HL-60 (cell line): ENCODE results near the gene SESN2.

ENCODE experiments used
- DNase-seq, 2 experiments: peaks; one replicate each; pipeline ENCODE4 v3.0.0-alpha.2; 2010 to 2020; ENCODE audit warnings: low read depth in 1 of 2, low spot score in 1 of 2
- H3K27ac ChIP-seq: fragments of 250-450 bp; sonication (Bioruptor Pico); replicated peaks from 2 replicates; pipeline ENCODE4 v1.5.1; 2020; ENCODE audit warnings: mild to moderate bottlenecking, moderate library complexity
- H3K27me3 ChIP-seq: fragments of 250-450 bp; sonication (Bioruptor Pico); 2 replicates; pipeline ENCODE4 v1.5.1; 2021; ENCODE audit warnings: mild to moderate bottlenecking, moderate library complexity; ENCODE audit not compliant: insufficient read depth, poor library complexity, severe bottlenecking
- H3K4me3 ChIP-seq: replicated peaks from 2 replicates; pipeline ENCODE4 v1.5.1; 2011; ENCODE audit warnings: mild to moderate bottlenecking, control low read depth, low read length; ENCODE audit not compliant: insufficient read depth
- CTCF ChIP-seq: IDR thresholded peaks from one replicate; pipeline ENCODE4 v1.5.1; 2011; ENCODE audit warnings: low read length, control low read depth, inconsistent platforms; ENCODE audit not compliant: insufficient read depth
- GABPA ChIP-seq: IDR thresholded peaks from 2 replicates; pipeline ENCODE4 v1.6.1; 2012; ENCODE audit warnings: low read depth
- POLR2AphosphoS5 ChIP-seq: IDR thresholded peaks from 2 replicates; pipeline ENCODE4 v1.6.1; 2012; ENCODE audit warnings: low read depth
- SPI1 ChIP-seq: IDR thresholded peaks from 2 replicates; pipeline ENCODE4 v1.6.1; 2012; ENCODE audit warnings: low read depth, mild to moderate bottlenecking, borderline replicate concordance
- TF ChIP-seq, protein P1 (sequence below): IDR thresholded peaks from 2 replicates; pipeline ENCODE4 v1.6.1; 2012; ENCODE audit warnings: low read depth; ENCODE audit not compliant: insufficient replicate concordance

Gene SESN2

GRCh38 chr1:28272215-28272852, 13.0 kb downstream of the SESN2 start:
- H3K27me3 ChIP-seq = no peaks in the 10 kb centered on the region
- no peak overlapping the region for H3K4me3 ChIP-seq
- no peak overlapping the region for H3K27ac ChIP-seq
- TF ChIP-seq SPI1 = no peak
- TF ChIP-seq CTCF = no peak
- TF ChIP-seq, protein P1, sequence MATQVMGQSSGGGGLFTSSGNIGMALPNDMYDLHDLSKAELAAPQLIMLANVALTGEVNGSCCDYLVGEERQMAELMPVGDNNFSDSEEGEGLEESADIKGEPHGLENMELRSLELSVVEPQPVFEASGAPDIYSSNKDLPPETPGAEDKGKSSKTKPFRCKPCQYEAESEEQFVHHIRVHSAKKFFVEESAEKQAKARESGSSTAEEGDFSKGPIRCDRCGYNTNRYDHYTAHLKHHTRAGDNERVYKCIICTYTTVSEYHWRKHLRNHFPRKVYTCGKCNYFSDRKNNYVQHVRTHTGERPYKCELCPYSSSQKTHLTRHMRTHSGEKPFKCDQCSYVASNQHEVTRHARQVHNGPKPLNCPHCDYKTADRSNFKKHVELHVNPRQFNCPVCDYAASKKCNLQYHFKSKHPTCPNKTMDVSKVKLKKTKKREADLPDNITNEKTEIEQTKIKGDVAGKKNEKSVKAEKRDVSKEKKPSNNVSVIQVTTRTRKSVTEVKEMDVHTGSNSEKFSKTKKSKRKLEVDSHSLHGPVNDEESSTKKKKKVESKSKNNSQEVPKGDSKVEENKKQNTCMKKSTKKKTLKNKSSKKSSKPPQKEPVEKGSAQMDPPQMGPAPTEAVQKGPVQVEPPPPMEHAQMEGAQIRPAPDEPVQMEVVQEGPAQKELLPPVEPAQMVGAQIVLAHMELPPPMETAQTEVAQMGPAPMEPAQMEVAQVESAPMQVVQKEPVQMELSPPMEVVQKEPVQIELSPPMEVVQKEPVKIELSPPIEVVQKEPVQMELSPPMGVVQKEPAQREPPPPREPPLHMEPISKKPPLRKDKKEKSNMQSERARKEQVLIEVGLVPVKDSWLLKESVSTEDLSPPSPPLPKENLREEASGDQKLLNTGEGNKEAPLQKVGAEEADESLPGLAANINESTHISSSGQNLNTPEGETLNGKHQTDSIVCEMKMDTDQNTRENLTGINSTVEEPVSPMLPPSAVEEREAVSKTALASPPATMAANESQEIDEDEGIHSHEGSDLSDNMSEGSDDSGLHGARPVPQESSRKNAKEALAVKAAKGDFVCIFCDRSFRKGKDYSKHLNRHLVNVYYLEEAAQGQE = no peak
- no peak for TF ChIP-seq POLR2AphosphoS5
- TF ChIP-seq GABPA = no peak
- DNase-seq = no peak

DNA sequence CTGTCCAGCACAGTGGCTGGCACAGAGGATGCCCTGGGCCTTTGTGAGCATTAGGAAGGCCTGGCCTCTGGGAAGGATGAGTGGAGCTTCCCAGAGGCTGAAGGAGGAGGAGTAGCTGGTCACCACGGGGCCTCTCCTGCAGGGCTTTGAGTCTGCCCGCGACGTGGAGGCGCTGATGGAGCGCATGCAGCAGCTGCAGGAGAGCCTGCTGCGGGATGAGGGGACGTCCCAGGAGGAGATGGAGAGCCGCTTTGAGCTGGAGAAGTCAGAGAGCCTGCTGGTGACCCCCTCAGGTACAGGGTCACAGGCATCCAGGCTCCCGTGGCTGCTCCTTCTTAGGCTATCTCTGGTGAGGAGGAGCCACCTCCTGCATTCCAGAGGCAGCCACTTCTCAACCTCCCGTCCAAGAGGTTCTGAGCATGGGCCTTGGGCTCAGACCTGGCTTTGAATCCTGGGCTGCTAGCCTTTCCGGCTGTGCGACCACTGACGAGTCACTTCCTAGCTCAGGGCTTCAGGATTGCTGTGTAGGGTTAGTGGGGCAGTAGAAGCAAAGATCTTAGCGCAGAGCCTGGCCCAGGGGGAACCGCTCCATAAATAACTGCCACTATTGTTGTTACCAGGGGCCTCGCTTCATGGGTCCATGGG, 14.0 kb downstream of the SESN2 start:
- DNase-seq = no peak
- no peak overlapping the region for H3K27ac ChIP-seq
- H3K27me3 ChIP-seq = no peaks in the 10 kb centered on the region
- no peak for TF ChIP-seq SPI1
- no peak for TF ChIP-seq GABPA
- no peak for TF ChIP-seq POLR2AphosphoS5
- TF ChIP-seq, protein P1 = no peak
- TF ChIP-seq CTCF = no peak
- no peak overlapping the region for H3K4me3 ChIP-seq

DNA sequence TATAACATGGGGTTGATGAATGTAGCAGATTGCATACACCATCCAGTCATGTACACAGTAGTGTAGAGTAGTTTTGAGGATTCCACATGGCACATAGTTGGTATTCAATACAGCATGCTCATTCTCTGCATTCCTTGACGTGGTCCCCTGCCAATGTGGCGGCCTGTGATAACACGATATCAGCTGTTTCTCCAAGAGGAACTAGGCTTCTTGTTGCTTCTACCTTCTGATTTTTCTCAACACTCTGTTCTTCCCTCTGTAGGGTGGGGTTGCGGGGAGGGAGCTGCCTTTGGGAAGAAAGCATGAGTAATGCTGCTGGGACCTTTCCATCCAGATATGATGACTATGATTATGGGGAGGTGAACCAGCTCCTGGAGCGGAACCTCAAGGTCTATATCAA, 19.4 kb downstream of the SESN2 start:
- no peak overlapping the region for H3K4me3 ChIP-seq
- DNase-seq = no peak
- no peaks in the 10 kb centered on the region for H3K27me3 ChIP-seq
- TF ChIP-seq GABPA (no peak), CTCF (no peak), SPI1 (no peak), POLR2AphosphoS5 (no peak)
- TF ChIP-seq, protein P1 = no peak
- no peak overlapping the region for H3K27ac ChIP-seq
